A673 (cell line): ENCODE data around the gene PIK3CD.
"Not testable (repeated sequence)": the region's sequence is repeated elsewhere in the genome, so short reads cannot be mapped to it uniquely, and the experiment has no call there.

ENCODE experiments used
- CTCF ChIP-seq: fragments of 300-800, 200-600 bp; sonication (generic); conservative IDR thresholded peaks from 2 replicates; pipeline ENCODE4 v1.5.1; 2017; ENCODE audit warnings: low read depth, mild to moderate bottlenecking, antibody characterized with exemption, low read length, moderate library complexity, mixed read lengths
- EZH2 ChIP-seq: fragments of 200-600 bp; sonication (generic); IDR thresholded peaks from 2 replicates; pipeline ENCODE4 v1.6.1; 2017; ENCODE audit warnings: borderline replicate concordance, low read depth, mild to moderate bottlenecking, mixed read lengths, antibody characterized with exemption, low read length; ENCODE audit not compliant: poor library complexity, severe bottlenecking

- not testable (repeated sequence) for TF ChIP-seq CTCF, EZH2
These were observed 24.6 kb downstream of the PIK3CD start for GRCh38 chr1:9676128-9676527.
